Spinal cord (tissue), 10 donors: ENCODE data around the gene TP53TG3D. TPM values are rescaled to one million over a fixed set of nuclear protein-coding genes. Genes with fewer than 3 reads are reported as not detected.
"Not testable (repeated sequence)": the region's sequence is repeated elsewhere in the genome, so short reads cannot be mapped to it uniquely, and the experiment has no call there.

Source experiments
- DNase-seq, 6 donors: peaks; one replicate each; pipeline versions ENCODE4 v3.0.0 to v3.0.0-alpha.2; 2013 to 2015; ENCODE audit warnings: low spot score in 6 of 6, low read depth in 4 of 6
- H3K27ac ChIP-seq: one replicate; pipeline ENCODE4 v1.5.1; 2013; ENCODE audit warnings: low read depth, low read length, control low read depth
- H3K27me3 ChIP-seq: one replicate; pipeline ENCODE4 v1.6.1; 2013; ENCODE audit warnings: low read length; ENCODE audit not compliant: control insufficient read depth, insufficient read depth
- H3K36me3 ChIP-seq: one replicate; pipeline ENCODE4 v1.6.1; 2013; ENCODE audit warnings: low read length; ENCODE audit not compliant: control insufficient read depth, insufficient read depth
- H3K4me1 ChIP-seq: one replicate; pipeline ENCODE4 v1.6.1; 2013; ENCODE audit warnings: low read length; ENCODE audit not compliant: control insufficient read depth, insufficient read depth
- H3K4me3 ChIP-seq: one replicate; pipeline ENCODE4 v1.5.1; 2013; ENCODE audit warnings: low read depth, low read length, control low read depth
- H3K9me3 ChIP-seq: one replicate; pipeline ENCODE4 v1.6.1; 2013; ENCODE audit warnings: low read length; ENCODE audit not compliant: control insufficient read depth, insufficient read depth
- WGBS: methylation state at CpG from one replicate; pipeline ENCODE4 v1.1.5; 2013; ENCODE audit warnings: missing lambda C conversion rate; ENCODE audit not compliant: insufficient coverage; 5-methylcytosine and 5-hydroxymethylcytosine counted together
- long read RNA-seq, 4 donors: transcript quantifications; one replicate each; lab custom pipeline, GENCODE V29; 2026
- polyA plus RNA-seq, 2 donors: library from polyadenylated mRNA; unstranded; fragments of 120-200 nt; gene quantifications; one replicate each; pipeline ENCODE4 v1.2.1, GENCODE V29; 2013; ENCODE audit not compliant: insufficient read length in 2 of 2
- total RNA-seq, 2 donors: library from RNA; depleted of rRNA in 1 of 2; stranded (reverse); fragments of 120-200 nt in 1 of 2; fragments of >200 nt in 1 of 2; gene quantifications; one replicate each; pipeline versions ENCODE4 v1.2.3 to v1.2.4, GENCODE V29; 2013 to 2014
- donor health status: healthy.

Gene TP53TG3D, protein sequence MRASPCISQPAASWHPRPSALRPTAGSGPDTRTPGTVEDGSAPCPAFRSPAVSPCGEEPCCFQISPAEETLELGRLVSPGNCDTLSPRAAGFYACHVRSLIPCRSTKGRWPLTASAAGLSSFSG
- total RNA-seq (not detected), polyA plus RNA-seq (1 to 10 TPM in 1 of 2 donors, under 1 TPM in 1; 0.20 to 2.3 TPM)
- long read RNA-seq, donor 1 = 0 reads
- long read RNA-seq, donor 2 = 0 reads
- long read RNA-seq, donor 3 = 0 reads
- long read RNA-seq, donor 4 = 0 reads

DNA sequence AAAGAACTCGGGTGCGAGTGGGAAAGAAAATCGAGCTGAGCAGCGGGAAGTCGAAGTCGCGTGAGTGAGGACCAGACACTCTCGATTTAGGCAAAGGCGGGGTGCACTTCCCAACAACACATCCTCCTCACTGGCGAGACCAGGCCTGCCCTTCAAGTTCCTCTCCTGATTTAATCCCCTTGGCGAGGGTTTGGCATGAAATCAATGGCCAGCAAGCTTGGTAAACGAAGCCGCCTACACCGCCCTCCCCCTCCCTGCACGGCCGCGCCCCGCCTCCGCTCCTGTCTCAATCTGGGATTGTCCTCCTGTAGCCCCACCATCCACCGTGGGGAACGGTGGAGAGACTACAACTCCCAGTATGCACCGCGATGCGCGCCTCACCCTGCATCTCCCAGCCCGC lies at the start of gene TP53TG3D:
TP53TG3D (plus strand) TSS at position 301 of the 400 bp plus-strand sequence; CDS start at position 369, 68 bp downstream.
- not testable (repeated sequence) for H3K27me3 ChIP-seq

DNA sequence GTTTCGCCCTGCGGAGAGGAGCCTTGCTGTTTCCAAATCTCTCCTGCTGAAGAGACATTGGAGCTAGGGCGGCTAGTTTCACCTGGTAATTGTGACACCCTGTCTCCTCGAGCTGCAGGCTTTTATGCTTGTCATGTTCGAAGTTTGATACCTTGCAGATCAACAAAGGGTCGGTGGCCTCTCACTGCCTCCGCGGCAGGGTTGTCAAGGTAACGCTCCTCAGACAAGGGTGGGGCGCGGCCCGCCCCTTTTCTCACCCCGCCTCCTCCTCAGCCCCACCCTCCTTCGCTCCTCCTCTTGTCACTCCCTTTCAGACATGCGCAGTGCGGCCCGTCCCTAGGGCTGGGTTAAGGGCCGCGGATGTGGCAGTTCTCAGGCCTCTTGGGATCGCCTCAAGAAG lies 421 bp downstream of the TP53TG3D start:
- H3K27me3 ChIP-seq, H3K4me3 ChIP-seq, H3K36me3 ChIP-seq, DNase-seq, H3K27ac ChIP-seq, H3K9me3 ChIP-seq, H3K4me1 ChIP-seq: not testable (repeated sequence)
- no CpG with 5 or more reads among the region's 20 CpGs for WGBS

More for the DNA sequence above, at the start of gene TP53TG3D:
- H3K27ac ChIP-seq, H3K4me1 ChIP-seq, H3K4me3 ChIP-seq, H3K36me3 ChIP-seq, H3K9me3 ChIP-seq, DNase-seq: not testable (repeated sequence)
- WGBS = no CpG with 5 or more reads among the region's 26 CpGs

DNA sequence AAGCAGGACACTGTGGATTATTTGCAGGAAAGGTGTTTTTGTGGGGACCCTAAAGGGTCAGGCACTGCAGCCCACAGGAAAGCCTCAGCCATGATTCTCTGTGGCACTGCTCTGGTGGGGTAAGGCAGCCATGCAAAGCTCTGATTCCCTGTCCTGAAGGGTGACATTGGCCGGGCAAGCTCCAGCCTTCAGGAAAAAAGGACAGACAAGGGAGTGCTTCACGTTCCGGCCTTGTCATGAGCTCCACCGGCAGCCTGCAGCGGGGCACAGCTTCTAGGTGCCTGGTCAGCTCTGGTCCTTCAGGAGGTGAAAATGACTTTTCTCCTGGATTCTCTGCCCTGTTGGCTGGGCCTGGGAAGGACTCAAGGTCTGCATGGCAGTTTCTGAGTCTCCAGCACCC lies 8.4 kb downstream of the TP53TG3D start:
- H3K36me3 ChIP-seq, H3K27me3 ChIP-seq, H3K4me3 ChIP-seq, H3K4me1 ChIP-seq, H3K9me3 ChIP-seq, DNase-seq, H3K27ac ChIP-seq: not testable (repeated sequence)
- 71% methylated on average over 4 of the region's 5 CpGs for WGBS

DNA sequence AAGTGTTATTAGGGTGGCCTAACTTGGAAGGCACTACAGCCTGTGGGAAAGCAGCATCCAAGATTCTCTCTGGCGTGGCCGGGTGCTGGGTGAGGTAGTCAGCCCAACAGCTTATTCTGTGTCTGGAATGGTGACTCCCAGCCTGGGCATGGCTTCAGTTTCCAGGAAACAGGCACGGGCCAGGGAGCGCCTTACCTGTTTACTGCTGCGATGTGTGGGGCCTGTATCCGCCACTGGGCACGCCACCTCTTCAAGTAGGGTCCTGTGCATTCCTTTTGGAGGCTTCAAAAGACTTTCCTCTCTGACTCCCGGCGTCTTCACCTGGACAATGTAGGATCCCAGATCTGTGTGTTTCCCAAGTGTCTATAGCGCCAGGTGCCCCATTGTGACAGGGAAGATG lies 10.5 kb downstream of the TP53TG3D start:
- H3K27ac ChIP-seq, H3K9me3 ChIP-seq, DNase-seq, H3K36me3 ChIP-seq, H3K4me3 ChIP-seq, H3K27me3 ChIP-seq, H3K4me1 ChIP-seq: not testable (repeated sequence)
- WGBS = 60% methylated on average over 1 of the region's 10 CpGs

DNA sequence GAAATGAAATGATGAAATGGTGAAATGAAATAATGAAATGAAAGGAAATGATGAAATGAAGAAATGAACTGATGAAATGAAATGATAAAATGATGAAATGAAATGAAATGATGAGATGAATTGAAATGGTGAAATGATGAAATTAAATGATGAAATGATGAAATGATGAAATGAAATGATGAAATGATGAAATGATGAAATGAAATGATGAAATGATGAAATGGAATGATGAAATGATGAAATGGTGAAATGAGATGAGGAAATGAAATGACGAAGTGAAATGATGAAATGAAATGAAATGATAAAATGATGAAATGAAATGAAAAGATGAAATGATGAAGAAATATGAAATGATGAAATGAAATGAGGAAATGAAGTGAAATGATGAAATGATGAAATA lies 28.8 kb downstream of the TP53TG3D start:
- H3K27me3 ChIP-seq, H3K4me1 ChIP-seq, H3K4me3 ChIP-seq, DNase-seq, H3K27ac ChIP-seq, H3K9me3 ChIP-seq, H3K36me3 ChIP-seq: not testable (repeated sequence)
- no CpG with 5 or more reads among the region's 1 CpG for WGBS

DNA sequence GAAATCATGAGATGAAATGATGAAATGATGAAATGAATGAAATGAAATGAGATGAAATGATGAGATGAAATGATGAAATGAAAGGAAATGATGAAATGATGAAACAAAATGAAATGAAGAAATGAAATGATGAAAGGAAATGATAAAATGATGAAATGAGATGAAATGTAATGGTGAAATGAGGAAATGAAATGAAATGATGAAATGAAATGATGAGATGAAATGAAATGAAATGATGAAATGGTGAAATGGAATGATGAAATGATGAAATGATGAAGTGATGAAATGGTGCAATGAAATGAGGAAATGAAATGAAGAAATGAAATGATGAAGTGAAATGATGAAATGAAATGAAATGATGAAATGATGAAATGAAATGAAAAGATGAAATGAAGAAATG lies 29.9 kb downstream of the TP53TG3D start:
- H3K4me1 ChIP-seq, H3K4me3 ChIP-seq, H3K36me3 ChIP-seq, H3K27ac ChIP-seq, H3K9me3 ChIP-seq, H3K27me3 ChIP-seq, DNase-seq: not testable (repeated sequence)

DNA sequence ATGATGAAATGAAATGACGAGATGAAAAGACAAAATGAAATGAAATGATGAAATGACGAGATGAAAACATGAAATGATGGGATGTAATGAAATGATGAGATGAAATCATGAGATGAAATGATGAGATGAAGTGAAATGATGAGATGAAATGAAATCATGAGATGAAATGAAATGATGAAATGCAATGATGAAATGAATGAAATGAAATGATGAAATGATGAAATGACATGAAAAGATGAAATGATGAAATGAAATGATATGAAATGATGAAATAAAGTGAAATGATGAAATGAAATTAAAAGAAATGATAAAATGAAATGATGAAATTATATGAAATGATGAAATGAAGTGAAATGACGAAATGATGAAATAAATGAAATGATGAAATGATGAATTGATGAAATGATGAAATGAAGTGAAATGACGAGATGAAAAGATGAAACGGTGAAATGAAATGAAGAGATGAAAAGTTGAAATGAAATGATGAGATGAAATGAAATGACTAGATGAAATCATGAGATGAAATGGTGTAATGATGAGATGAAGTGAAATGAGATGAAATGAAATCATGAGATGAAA lies 30.9 kb downstream of the TP53TG3D start:
- 61% methylated on average over 4 of the region's 5 CpGs for WGBS
- not testable (repeated sequence) for H3K4me1 ChIP-seq, H3K9me3 ChIP-seq, H3K36me3 ChIP-seq, DNase-seq, H3K27me3 ChIP-seq, H3K27ac ChIP-seq, H3K4me3 ChIP-seq

DNA sequence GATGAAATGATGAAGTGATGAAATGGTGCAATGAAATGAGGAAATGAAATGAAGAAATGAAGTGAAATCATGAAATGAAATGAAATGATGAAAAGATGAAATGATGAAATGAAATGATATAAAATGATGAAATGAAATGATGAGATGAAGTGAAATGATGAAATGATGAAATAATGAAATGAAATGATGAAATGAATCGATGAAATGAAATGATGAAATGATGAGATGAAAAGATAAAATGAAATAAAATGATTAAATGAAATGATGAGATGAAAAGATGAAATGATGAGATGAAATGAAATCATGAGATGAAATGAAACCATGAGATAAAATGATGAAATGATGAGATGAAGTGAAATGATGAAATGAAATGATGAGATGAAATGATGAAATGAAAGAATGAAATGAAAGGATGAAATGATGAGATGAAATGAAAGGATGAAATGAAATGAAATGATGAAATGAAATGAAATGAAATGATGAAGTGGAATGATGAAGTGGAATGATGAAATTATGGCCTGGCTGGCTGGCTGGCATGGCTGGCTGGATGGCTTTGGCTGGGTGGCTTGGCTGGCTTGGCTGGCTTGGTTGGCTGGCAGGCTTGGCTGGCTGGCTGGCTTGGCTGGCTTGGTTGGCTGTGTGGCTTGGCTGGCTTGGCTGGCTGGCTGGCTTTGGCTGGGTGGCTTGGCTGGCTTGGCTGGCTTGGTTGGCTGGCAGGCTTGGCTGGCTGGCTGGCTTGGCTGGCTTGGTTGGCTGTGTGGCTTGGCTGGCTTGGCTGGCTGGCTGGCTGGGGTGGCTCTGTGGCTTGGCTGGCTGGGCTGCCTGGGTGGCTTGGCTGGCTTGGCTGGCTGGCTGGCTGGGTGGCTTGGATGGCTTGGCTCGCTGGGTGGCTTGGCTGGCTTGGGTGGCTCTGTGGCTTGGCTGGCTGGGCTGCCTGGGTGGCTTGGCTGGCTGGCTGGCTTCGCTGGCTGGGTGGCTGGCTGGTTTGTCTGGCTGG lies 32.0 kb downstream of the TP53TG3D start:
- WGBS = 50% methylated on average over 2 of the region's 3 CpGs
- H3K9me3 ChIP-seq, H3K4me3 ChIP-seq, H3K27me3 ChIP-seq, H3K27ac ChIP-seq, H3K36me3 ChIP-seq, DNase-seq, H3K4me1 ChIP-seq: not testable (repeated sequence)

DNA sequence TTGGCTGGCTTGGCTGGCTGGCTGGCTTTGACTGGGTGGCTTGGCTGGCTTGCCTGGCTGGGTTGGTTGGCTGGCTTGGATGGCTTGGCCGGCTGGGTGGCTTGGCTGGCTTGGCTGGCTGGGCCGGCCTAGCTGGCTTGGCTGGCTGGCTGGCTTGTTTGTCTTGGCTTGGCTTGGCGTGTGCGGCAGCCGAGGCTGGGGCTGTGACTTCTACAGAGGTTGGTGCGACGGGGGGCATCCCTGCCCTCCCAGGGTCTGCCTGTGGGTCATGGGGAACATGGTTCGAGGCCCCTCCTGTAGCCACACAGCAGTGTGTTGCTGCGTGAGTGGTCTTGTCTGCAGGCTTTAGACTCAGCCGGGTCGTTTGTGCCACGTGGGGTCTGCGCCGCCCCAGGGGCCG lies 33.1 kb downstream of the TP53TG3D start:
- not testable (repeated sequence) for H3K4me3 ChIP-seq, H3K27me3 ChIP-seq, H3K4me1 ChIP-seq, H3K36me3 ChIP-seq, DNase-seq, H3K27ac ChIP-seq, H3K9me3 ChIP-seq
- 100% methylated on average over 1 of the region's 15 CpGs for WGBS
